ENCODE measurements around the gene SGF29.
"Not testable (repeated sequence)": the region's sequence is repeated elsewhere in the genome, so short reads cannot be mapped to it uniquely, and the experiment has no call there.

SGF29 gene

GRCh38 chr16:28567292-28567691 lies 13.6 kb downstream of the SGF29 start:
- no peak for DNase-seq

- no peak for DNase-seq
These were observed 15.3 kb downstream of the SGF29 start for GRCh38 chr16:28569021-28569420.

GRCh38 chr16:28569968-28570752 lies 16.4 kb downstream of the SGF29 start:
- DNase-seq: no peak

- peak in 1 of 2 donors; percentile 61 for DNase-seq
These were observed 19.2 kb downstream of the SGF29 start for GRCh38 chr16:28572696-28573510.

- DNase-seq: no peak
These were observed 20.3 kb downstream of the SGF29 start for GRCh38 chr16:28573738-28574718.

- no peak for DNase-seq
These were observed 21.2 kb downstream of the SGF29 start for GRCh38 chr16:28574925-28575324.

GRCh38 chr16:28575446-28576109 lies 21.9 kb downstream of the SGF29 start:
- no peak for DNase-seq

GRCh38 chr16:28580726-28581315 lies 27.1 kb downstream of the SGF29 start:
- no peak for DNase-seq

- DNase-seq: no peak
These were observed 32.0 kb downstream of the SGF29 start for GRCh38 chr16:28585674-28586073.

- DNase-seq: no peak
These were observed 32.7 kb downstream of the SGF29 start for GRCh38 chr16:28586466-28586865.

- DNase-seq: no peak
These were observed 33.7 kb downstream of the SGF29 start for GRCh38 chr16:28587386-28587785.

GRCh38 chr16:28589069-28589468 lies 35.3 kb downstream of the SGF29 start:
- DNase-seq: no peak

GRCh38 chr16:28589930-28590329 lies 36.2 kb downstream of the SGF29 start:
- DNase-seq: no peak

- DNase-seq: no peak
These were observed 36.9 kb downstream of the SGF29 start for GRCh38 chr16:28590384-28591340.

- no peak for DNase-seq
These were observed 37.6 kb downstream of the SGF29 start for GRCh38 chr16:28591355-28591754.

- DNase-seq: no peak
These were observed 38.8 kb downstream of the SGF29 start for GRCh38 chr16:28592511-28592910.

GRCh38 chr16:28592979-28593553 lies 39.3 kb downstream of the SGF29 start:
- DNase-seq: no peak

GRCh38 chr16:28595451-28595850 lies 41.7 kb downstream of the SGF29 start:
- DNase-seq: not testable (repeated sequence)

- DNase-seq: no peak
These were observed 42.5 kb downstream of the SGF29 start for GRCh38 chr16:28596115-28596630.

All from hippocampal formation (tissue), 2 donors.